C4-2B (cell line): Measurements from ENCODE around the gene SLC29A4.
"Not testable (repeated sequence)": the region's sequence is repeated elsewhere in the genome, so short reads cannot be mapped to it uniquely, and the experiment has no call there.

Experiments
- ZFX ChIP-seq: fragments of 450-650 bp; IDR thresholded peaks from 2 replicates; pipeline ENCODE4 v1.6.1; 2017
- TF ChIP-seq, protein P1 (sequence below): fragments of 450-650 bp; conservative IDR thresholded peaks from 2 replicates; pipeline ENCODE4 v1.5.1; 2017; ENCODE audit warnings: mild to moderate bottlenecking

DNA sequence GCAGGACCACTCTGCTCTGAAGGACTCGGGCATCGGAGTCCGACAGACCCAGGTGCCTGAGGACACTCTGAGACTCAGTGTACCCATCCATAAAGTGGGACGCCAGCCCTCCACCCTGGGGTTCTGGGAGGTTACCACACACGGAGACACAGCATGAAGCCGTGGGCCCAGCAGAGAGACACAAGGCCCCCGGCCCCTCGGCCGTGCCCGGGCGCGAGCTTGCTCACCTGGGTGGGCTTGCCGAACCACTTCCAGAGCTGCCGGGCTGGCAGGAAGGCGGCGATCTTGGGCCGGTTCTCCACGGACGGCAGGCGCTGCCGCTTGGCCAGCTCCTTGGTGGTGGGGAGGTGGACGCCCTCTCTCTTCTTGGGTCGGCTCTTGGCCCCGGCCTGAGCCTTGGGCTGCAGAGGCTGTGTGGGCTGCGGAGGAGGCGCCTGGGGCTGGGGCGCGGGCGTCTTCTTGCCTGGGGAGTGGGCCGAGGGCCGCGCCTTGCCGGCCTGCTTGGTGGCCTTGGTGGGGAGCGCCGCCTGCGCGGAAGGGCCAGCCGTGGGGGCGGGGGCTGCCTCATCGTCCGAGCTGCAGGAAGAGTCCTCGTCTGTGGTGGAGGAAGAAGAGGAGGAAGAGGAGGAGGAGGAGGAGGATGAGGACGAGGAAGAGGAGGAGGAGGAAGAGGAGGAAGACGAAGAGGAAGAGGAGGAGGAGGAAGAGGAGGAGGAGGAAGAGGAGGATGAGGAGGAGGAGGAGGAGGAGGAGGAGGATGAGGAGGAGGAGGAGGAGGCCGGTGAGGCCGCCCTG lies 29.7 kb downstream of the SLC29A4 start:
- TF ChIP-seq, protein P1, sequence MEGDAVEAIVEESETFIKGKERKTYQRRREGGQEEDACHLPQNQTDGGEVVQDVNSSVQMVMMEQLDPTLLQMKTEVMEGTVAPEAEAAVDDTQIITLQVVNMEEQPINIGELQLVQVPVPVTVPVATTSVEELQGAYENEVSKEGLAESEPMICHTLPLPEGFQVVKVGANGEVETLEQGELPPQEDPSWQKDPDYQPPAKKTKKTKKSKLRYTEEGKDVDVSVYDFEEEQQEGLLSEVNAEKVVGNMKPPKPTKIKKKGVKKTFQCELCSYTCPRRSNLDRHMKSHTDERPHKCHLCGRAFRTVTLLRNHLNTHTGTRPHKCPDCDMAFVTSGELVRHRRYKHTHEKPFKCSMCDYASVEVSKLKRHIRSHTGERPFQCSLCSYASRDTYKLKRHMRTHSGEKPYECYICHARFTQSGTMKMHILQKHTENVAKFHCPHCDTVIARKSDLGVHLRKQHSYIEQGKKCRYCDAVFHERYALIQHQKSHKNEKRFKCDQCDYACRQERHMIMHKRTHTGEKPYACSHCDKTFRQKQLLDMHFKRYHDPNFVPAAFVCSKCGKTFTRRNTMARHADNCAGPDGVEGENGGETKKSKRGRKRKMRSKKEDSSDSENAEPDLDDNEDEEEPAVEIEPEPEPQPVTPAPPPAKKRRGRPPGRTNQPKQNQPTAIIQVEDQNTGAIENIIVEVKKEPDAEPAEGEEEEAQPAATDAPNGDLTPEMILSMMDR: not testable (repeated sequence)
- TF ChIP-seq ZFX: not testable (repeated sequence)
